Thyroid gland (tissue), 4 donors: Measurements from ENCODE around the gene ANGEL2.

Source experiments
- CTCF ChIP-seq, 6 experiments: fragments of 200-600 bp in 3 of 6; fragments of 450-650 bp in 3 of 6; sonication (generic) in 3 of 6; IDR thresholded peaks; one replicate each; pipeline ENCODE4 v1.5.1; 2016 to 2019; ENCODE audit warnings: antibody characterized with exemption in 6 of 6, mild to moderate bottlenecking in 2 of 6, inconsistent platforms in 1 of 6, moderate library complexity in 1 of 6
- POLR2A ChIP-seq, 2 donors: fragments of 450-650 bp; IDR thresholded peaks; one replicate each; pipeline ENCODE4 v1.6.1; 2017; ENCODE audit warnings: antibody characterized with exemption in 2 of 2, mild to moderate bottlenecking in 2 of 2, moderate library complexity in 1 of 2

- no peak for TF ChIP-seq CTCF (IDR thresholded peaks at IDR 0.05)
- no peak for TF ChIP-seq POLR2A (IDR thresholded peaks at IDR 0.05)
These were observed 35.1 kb upstream of the ANGEL2 start for GRCh38 chr1:213050745-213051126.
